ENCODE results near the gene C14orf39. TPM values are rescaled to one million over a fixed set of nuclear protein-coding genes. Genes with fewer than 3 reads are reported as not detected.

Gene C14orf39
- total and polyA plus RNA-seq, 2 of the 8 experiments (the other 6 are each of a cell fraction or from before 2014, with no cell fraction given): 0.18 to 1.2 TPM

- TF ChIP-seq SUZ12 (IDR thresholded peaks at IDR 0.05; ENCODE audit: low read length): peak; percentile 90
- TF ChIP-seq KDM4A (IDR thresholded peaks at IDR 0.05; ENCODE audit: low read depth, low read length, severe bottlenecking): peak; percentile 29
- no peak for TF ChIP-seq TAF7 (optimal IDR thresholded peaks at IDR 0.05; ENCODE audit: borderline replicate concordance, low read depth, low read length)
Measured at GRCh38 chr14:60509438-60510253, 23.8 kb upstream of the C14orf39 start (continued).

All from H1 (cell line).